Omental fat pad (tissue), 4 donors: ENCODE measurements around the gene PIWIL1. TPM values are rescaled to one million over a fixed set of nuclear protein-coding genes. Genes with fewer than 3 reads are reported as not detected.

Source experiments
- ATAC-seq: fragments of 150-250 bp; one replicate; pipeline ENCODE4 v1.9.1; 2016; ENCODE audit warnings: mild to moderate bottlenecking, moderate library complexity; ENCODE audit not compliant: low FRiP score
- DNase-seq: peaks from one replicate; pipeline ENCODE4 v3.0.0-alpha.2; 2019; ENCODE audit warnings: low spot score
- CTCF ChIP-seq, 3 donors: fragments of 450-650 bp; IDR thresholded peaks; one replicate each; pipeline ENCODE4 v1.5.1; 2016 to 2017; ENCODE audit warnings: antibody characterized with exemption in 3 of 3, mild to moderate bottlenecking in 3 of 3, moderate library complexity in 2 of 3
- total RNA-seq, 4 donors: library from RNA; depleted of rRNA; stranded (reverse); fragments of >200 nt; gene quantifications; one replicate each; pipeline ENCODE4 v1.1.0, GENCODE V29; 2016

PIWIL1 gene
- total RNA-seq, 4 donors from 2014 or later: 0.79 TPM; not detected in 3

GRCh38 chr12:130320536-130320935 is 17.2 kb upstream of the PIWIL1 start:
- ATAC-seq (no peak), DNase-seq (no peak)
- no peak for TF ChIP-seq CTCF (IDR thresholded peaks at IDR 0.05)

- ATAC-seq: no peak
- no peak for TF ChIP-seq CTCF (IDR thresholded peaks at IDR 0.05)
- DNase-seq: no peak
Measured at GRCh38 chr12:130322263-130322662, 15.4 kb upstream of the PIWIL1 start.

- TF ChIP-seq CTCF (IDR thresholded peaks at IDR 0.05): no peak
- DNase-seq (no peak), ATAC-seq (no peak)
Measured at GRCh38 chr12:130330685-130331084, 7.0 kb upstream of the PIWIL1 start.

- DNase-seq (no peak), ATAC-seq (no peak)
- TF ChIP-seq CTCF (IDR thresholded peaks at IDR 0.05): no peak
Measured at GRCh38 chr12:130331146-130331545, 6.5 kb upstream of the PIWIL1 start.

- TF ChIP-seq CTCF (IDR thresholded peaks at IDR 0.05): no peak
- DNase-seq (no peak), ATAC-seq (no peak)
Measured at GRCh38 chr12:130333341-130333740, 4.3 kb upstream of the PIWIL1 start.

- no peak for DNase-seq
- ATAC-seq: no peak
- TF ChIP-seq CTCF (IDR thresholded peaks at IDR 0.05): no peak
Measured at GRCh38 chr12:130334399-130334798, 3.3 kb upstream of the PIWIL1 start.

GRCh38 chr12:130334937-130335336 is 2.8 kb upstream of the PIWIL1 start:
- ATAC-seq (no peak), DNase-seq (no peak)
- TF ChIP-seq CTCF (IDR thresholded peaks at IDR 0.05): no peak
